Left colon (tissue), 2 donors: ENCODE data around the gene MICAL2. TPM values are rescaled to one million over a fixed set of nuclear protein-coding genes. Genes with fewer than 3 reads are reported as not detected.
A peak's percentile ranks its signal among the peaks of the same experiment; 100 is the strongest.

Experiments used
- ATAC-seq: fragments of 200-7000 bp; cut with Tn5 transposase; one replicate; pipeline ENCODE4 v1.9.1; 2020; ENCODE audit warnings: mild to moderate bottlenecking, moderate library complexity
- DNase-seq, 2 donors: peaks; one replicate each; pipeline ENCODE4 v3.0.0-alpha.2; 2020
- intact Hi-C, 2 donors: fragments of 100-400 bp; cut with DNase I in 1 of 2; cut with micrococcal nuclease in 1 of 2; formaldehyde crosslinking; loops; one replicate each; pipeline versions ENCODE4 v1.11.2 to v1.14.0; 2022; cut with DNase I, micrococcal nuclease
- total RNA-seq, 2 donors: library from RNA; stranded (reverse); fragmentation: NEBNext Ultra II Directional; extraction: Animal tissue kit (Norgen Biotek cat#: 25700); gene quantifications; one replicate each; pipeline ENCODE4 v1.2.1, GENCODE V29; 2021
- donor health status: DM: no; HTN: no; CAD: no.
- donor health status: DM: yes; HTN: yes; CAD: no.

The MICAL2 gene
- total RNA-seq, 2 donors from 2014 or later = 268 to 361 TPM

- ATAC-seq = no peak
Measured at GRCh38 chr11:12188548-12189317, 78.3 kb downstream of the MICAL2 start.

GRCh38 chr11:12189543-12190235 lies 79.3 kb downstream of the MICAL2 start:
- DNase-seq (no peak), ATAC-seq (no peak)
- intact Hi-C loops = no loop called here

More at GRCh38 chr11:12188548-12189317, 78.3 kb downstream of the MICAL2 start:
- no peak for DNase-seq
- intact Hi-C loops = no loop called here

GRCh38 chr11:12190511-12190910 lies 80.1 kb downstream of the MICAL2 start:
- DNase-seq (no peak), ATAC-seq (no peak)
- intact Hi-C loops = no loop called here

GRCh38 chr11:12192794-12193514 lies 82.6 kb downstream of the MICAL2 start:
- peak; percentile 92 for ATAC-seq
- no peak for DNase-seq
- intact Hi-C loops = no loop called here

- intact Hi-C loops = no loop called here
- DNase-seq (no peak), ATAC-seq (peak; percentile 8)
Measured at GRCh38 chr11:12193515-12194336, 83.3 kb downstream of the MICAL2 start.

- ATAC-seq = no peak
- intact Hi-C loops = no loop called here
- DNase-seq = no peak
Measured at GRCh38 chr11:12195768-12196167, 85.4 kb downstream of the MICAL2 start.

- intact Hi-C loops = no loop called here
- DNase-seq (no peak), ATAC-seq (no peak)
Measured at GRCh38 chr11:12196308-12196707, 85.9 kb downstream of the MICAL2 start.

- ATAC-seq (no peak), DNase-seq (no peak)
- intact Hi-C loops = no loop called here
Measured at GRCh38 chr11:12196872-12197271, 86.5 kb downstream of the MICAL2 start.

- intact Hi-C loops = no loop called here
- peak; percentile 33 for ATAC-seq
- no peak for DNase-seq
Measured at GRCh38 chr11:12198251-12199222, 88.1 kb downstream of the MICAL2 start.

- peak; percentile 84 for ATAC-seq
- peak; percentile 44 to 62 for DNase-seq
- intact Hi-C loops = no loop called here
Measured at GRCh38 chr11:12199231-12199948, 89.0 kb downstream of the MICAL2 start.

GRCh38 chr11:12200279-12200990 lies 90.0 kb downstream of the MICAL2 start:
- DNase-seq (no peak), ATAC-seq (no peak)

GRCh38 chr11:12200991-12201985 lies 90.9 kb downstream of the MICAL2 start:
- no peak for DNase-seq
- no peak for ATAC-seq
- intact Hi-C loops = no loop called here

More at GRCh38 chr11:12200279-12200990, 90.0 kb downstream of the MICAL2 start:
- intact Hi-C loops = no loop called here

GRCh38 chr11:12202661-12203310 lies 92.4 kb downstream of the MICAL2 start:
- no peak for DNase-seq
- no peak for ATAC-seq
- intact Hi-C loops = no loop called here

GRCh38 chr11:12204506-12204905 lies 94.1 kb downstream of the MICAL2 start:
- DNase-seq (no peak), ATAC-seq (no peak)
- intact Hi-C loops = no loop called here

- intact Hi-C loops = no loop called here
- ATAC-seq = no peak
- no peak for DNase-seq
Measured at GRCh38 chr11:12205330-12205729, 94.9 kb downstream of the MICAL2 start.
